Osteocyte (in vitro differentiated cells): ENCODE measurements around the gene ARHGAP21. TPM values are rescaled to one million over a fixed set of nuclear protein-coding genes. Genes with fewer than 3 reads are reported as not detected.

ENCODE experiments used
- DNase-seq: peaks from one replicate; pipeline ENCODE4 v3.0.0; 2021; ENCODE audit warnings: mixed read lengths; ENCODE audit not compliant: unreplicated experiment; ENCODE audit errors: extremely low spot score
- H3K27ac Mint-ChIP-seq: one replicate; pipeline ENCODE4 v1.8.0; 2021; ENCODE audit warnings: mild to moderate bottlenecking, mixed read lengths; ENCODE audit not compliant: unreplicated experiment
- H3K27me3 Mint-ChIP-seq: one replicate; pipeline ENCODE4 v1.8.0; 2021; ENCODE audit warnings: mixed read lengths; ENCODE audit not compliant: unreplicated experiment
- H3K36me3 Mint-ChIP-seq: one replicate; pipeline ENCODE4 v1.8.0; 2021; ENCODE audit warnings: mixed read lengths; ENCODE audit not compliant: unreplicated experiment
- H3K4me1 Mint-ChIP-seq: one replicate; pipeline ENCODE4 v1.8.0; 2021; ENCODE audit warnings: mixed read lengths; ENCODE audit not compliant: unreplicated experiment
- H3K4me3 Mint-ChIP-seq: one replicate; pipeline ENCODE4 v1.8.0; 2021; ENCODE audit warnings: mild to moderate bottlenecking, moderate library complexity, mixed read lengths; ENCODE audit not compliant: unreplicated experiment
- H3K9me3 Mint-ChIP-seq: one replicate; pipeline ENCODE4 v1.8.0; 2021; ENCODE audit warnings: mixed read lengths; ENCODE audit not compliant: unreplicated experiment
- CTCF ChIP-seq: fragments of 200-600 bp; sonication (generic); IDR thresholded peaks from 2 replicates; pipeline ENCODE4 v1.5.0; 2021; ENCODE audit warnings: antibody characterized with exemption, mild to moderate bottlenecking, moderate library complexity
- total RNA-seq: library from RNA; stranded (reverse); gene quantifications from 2 replicates; pipeline ENCODE4 v1.2.1, GENCODE V29; 2021

Gene ARHGAP21
- total RNA-seq, 1 donor from 2014 or later = 170 TPM

- Mint-ChIP-seq H3K36me3 (no peaks in the 10 kb centered on the region), H3K27ac (no peak overlapping the region), H3K4me3 (no peak overlapping the region)
Observed at GRCh38 chr10:24744946-24745345, 21.3 kb upstream of the ARHGAP21 start.

GRCh38 chr10:24740714-24741113, 17.0 kb upstream of the ARHGAP21 start:
- TF ChIP-seq CTCF = no peak

More at GRCh38 chr10:24744946-24745345, 21.3 kb upstream of the ARHGAP21 start:
- Mint-ChIP-seq H3K27me3 (no peaks in the 10 kb centered on the region), H3K4me1 (peaks cover 1% of the 10 kb centered on the region), H3K9me3 (peaks cover 9% of the 10 kb centered on the region)
- no peak for TF ChIP-seq CTCF
- DNase-seq = no peak

DNA sequence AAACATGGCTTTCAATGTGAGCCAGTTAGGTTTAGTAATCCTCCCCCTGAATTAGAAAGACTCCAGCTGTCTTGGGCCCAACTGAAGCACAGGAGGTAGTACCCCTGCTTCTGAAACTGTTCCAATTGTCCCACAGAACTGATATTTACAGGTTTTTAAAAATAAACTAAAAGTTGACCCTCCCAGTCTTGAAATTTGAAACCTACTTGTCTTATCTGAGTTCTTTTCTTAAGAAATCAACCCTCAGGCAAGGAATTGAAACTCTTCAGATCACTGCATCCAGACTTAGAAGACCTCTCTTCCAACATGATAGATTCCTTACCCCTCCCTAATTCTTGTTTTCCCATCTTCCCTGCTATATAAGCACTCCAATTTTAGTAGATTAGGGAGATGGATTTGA, 13.3 kb upstream of the ARHGAP21 start:
- peaks cover 4% of the 10 kb centered on the region for H3K4me1 Mint-ChIP-seq
- no peaks in the 10 kb centered on the region for H3K27me3 Mint-ChIP-seq
- no peak overlapping the region for H3K4me3 Mint-ChIP-seq
- H3K36me3 Mint-ChIP-seq = no peaks in the 10 kb centered on the region
- no peak overlapping the region for H3K27ac Mint-ChIP-seq
- peaks cover 9% of the 10 kb centered on the region for H3K9me3 Mint-ChIP-seq
- no peak for TF ChIP-seq CTCF
- DNase-seq = no peak

More at GRCh38 chr10:24740714-24741113, 17.0 kb upstream of the ARHGAP21 start:
- no peaks in the 10 kb centered on the region for H3K27me3 Mint-ChIP-seq
- no peak for DNase-seq
- peaks cover 9% of the 10 kb centered on the region for H3K9me3 Mint-ChIP-seq
- peaks cover 5% of the 10 kb centered on the region for H3K4me1 Mint-ChIP-seq
- H3K36me3 Mint-ChIP-seq = no peaks in the 10 kb centered on the region
- H3K27ac Mint-ChIP-seq = no peak overlapping the region
- no peak overlapping the region for H3K4me3 Mint-ChIP-seq

- TF ChIP-seq CTCF = no peak
- Mint-ChIP-seq H3K27ac (no peak overlapping the region), H3K4me3 (no peak overlapping the region)
Observed at GRCh38 chr10:24731942-24732341, 8.3 kb upstream of the ARHGAP21 start.

GRCh38 chr10:24730811-24731210, 7.1 kb upstream of the ARHGAP21 start:
- H3K4me1 Mint-ChIP-seq = no peaks in the 10 kb centered on the region
- H3K27ac Mint-ChIP-seq = no peak overlapping the region
- no peak for TF ChIP-seq CTCF
- no peaks in the 10 kb centered on the region for H3K27me3 Mint-ChIP-seq
- no peaks in the 10 kb centered on the region for H3K9me3 Mint-ChIP-seq
- no peaks in the 10 kb centered on the region for H3K36me3 Mint-ChIP-seq
- no peak for DNase-seq
- H3K4me3 Mint-ChIP-seq = no peak overlapping the region

More at GRCh38 chr10:24731942-24732341, 8.3 kb upstream of the ARHGAP21 start:
- no peaks in the 10 kb centered on the region for H3K9me3 Mint-ChIP-seq
- H3K4me1 Mint-ChIP-seq = peaks cover 1% of the 10 kb centered on the region
- no peaks in the 10 kb centered on the region for H3K27me3 Mint-ChIP-seq
- no peak for DNase-seq
- H3K36me3 Mint-ChIP-seq = no peaks in the 10 kb centered on the region
